Epithelial cell of esophagus (primary cell): ENCODE results near the gene PLS1.
A peak's percentile ranks its signal among the peaks of the same experiment; 100 is the strongest.

ENCODE experiments used
- DNase-seq: peaks from one replicate; pipeline ENCODE4 v3.0.0; 2010; ENCODE audit warnings: low read depth
- H3K4me3 ChIP-seq: 2 replicates; pipeline ENCODE4 v1.5.1; 2011; ENCODE audit warnings: mild to moderate bottlenecking, low read length, control low read depth
- CTCF ChIP-seq: IDR thresholded peaks from 2 replicates; pipeline ENCODE4 v1.5.1; 2011; ENCODE audit warnings: low read depth, mild to moderate bottlenecking, low read length, control low read depth, inconsistent platforms; ENCODE audit not compliant: insufficient read depth; ENCODE audit errors: missing control alignments

The PLS1 gene

GRCh38 chr3:142660893-142661292, 64.7 kb downstream of the PLS1 start:
- H3K4me3 ChIP-seq, result no peak overlapping the region
- no peak for DNase-seq
- TF ChIP-seq CTCF, result no peak

DNA sequence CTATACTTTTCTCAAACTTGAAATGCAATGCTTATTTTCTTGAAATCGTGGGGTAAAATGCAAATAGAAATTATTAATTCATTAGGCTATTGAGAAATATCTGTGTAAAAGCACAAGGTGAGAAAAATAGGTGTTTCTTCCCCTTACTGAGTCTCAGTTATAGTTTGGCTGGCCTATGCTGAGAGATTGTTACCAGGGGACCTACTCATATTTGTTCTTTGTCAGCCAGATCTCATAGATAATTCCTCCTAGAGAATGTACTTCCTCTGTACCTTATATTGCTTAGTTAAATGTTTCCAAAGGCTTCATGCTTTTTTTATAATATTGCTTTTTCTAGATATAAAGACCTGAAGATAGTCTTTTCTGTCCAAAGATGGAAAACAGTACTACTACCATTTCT, 67.7 kb downstream of the PLS1 start:
- H3K4me3 ChIP-seq, result no peak overlapping the region
- TF ChIP-seq CTCF, result no peak
- DNase-seq, result no peak

GRCh38 chr3:142664311-142664710, 68.1 kb downstream of the PLS1 start:
- no peak for TF ChIP-seq CTCF
- H3K4me3 ChIP-seq, result no peak overlapping the region
- DNase-seq, result no peak

DNA sequence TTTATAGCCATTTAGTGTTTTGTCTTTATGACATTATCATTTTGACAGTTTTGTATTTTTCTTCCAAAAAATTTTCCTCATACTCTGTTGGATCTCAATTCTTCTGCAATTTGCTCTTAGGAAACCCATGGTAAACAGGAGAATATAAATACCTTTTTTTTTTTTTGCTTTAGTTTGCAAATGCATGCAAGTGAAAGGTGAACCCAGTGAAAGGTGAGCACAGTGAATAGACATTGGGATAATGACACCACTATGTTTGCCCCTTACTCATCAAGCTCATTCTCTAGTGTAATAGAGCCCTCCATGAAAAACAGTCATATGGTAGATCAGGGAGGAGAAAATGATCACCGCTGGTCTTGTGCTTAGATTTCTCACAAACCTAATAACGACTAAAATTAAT, 68.6 kb downstream of the PLS1 start:
- no peak overlapping the region for H3K4me3 ChIP-seq
- DNase-seq, result no peak
- no peak for TF ChIP-seq CTCF

- no peak for TF ChIP-seq CTCF
- H3K4me3 ChIP-seq, result no peak overlapping the region
- DNase-seq, result no peak
Measured at GRCh38 chr3:142670120-142670519, 73.9 kb downstream of the PLS1 start.

- no peak for DNase-seq
- TF ChIP-seq CTCF, result no peak
Measured at GRCh38 chr3:142676151-142676550, 80.0 kb downstream of the PLS1 start.

GRCh38 chr3:142680710-142681109, 84.5 kb downstream of the PLS1 start:
- peak; percentile 51 for DNase-seq
- TF ChIP-seq CTCF, result peak; percentile 49
- H3K4me3 ChIP-seq, result no peak overlapping the region

More at GRCh38 chr3:142676151-142676550, 80.0 kb downstream of the PLS1 start:
- H3K4me3 ChIP-seq, result no peak overlapping the region
